GM18520 (cell line): Measurements from ENCODE around the gene MMP3.
A peak's percentile ranks its signal among the peaks of the same experiment; 100 is the strongest.

Source experiments
- ATAC-seq: cut with Tn5 transposase; IDR thresholded peaks from one replicate; pipeline ENCODE4 v1.9.1; 2021; ENCODE audit not compliant: unreplicated experiment

MMP3 gene

DNA sequence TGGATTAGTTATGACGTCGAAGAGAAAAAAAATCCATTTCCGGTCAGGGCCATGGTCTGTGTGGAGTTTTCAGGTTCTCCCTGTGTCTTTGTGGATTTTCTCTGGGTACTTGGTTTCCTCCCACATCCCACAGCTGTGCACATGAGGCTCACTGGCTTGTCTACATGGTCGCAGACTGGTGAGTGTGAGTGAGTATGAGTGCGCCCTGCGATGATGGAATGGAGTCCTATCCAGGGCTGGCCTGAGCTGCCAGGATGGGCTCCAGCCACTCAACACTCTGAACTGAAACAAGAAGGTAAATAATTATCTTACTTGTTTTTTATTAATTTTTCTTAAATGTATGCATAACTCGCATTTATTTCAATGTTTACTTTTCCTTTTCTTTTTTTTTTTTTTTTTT, 10.8 kb downstream of the MMP3 start:
- no peak for ATAC-seq

DNA sequence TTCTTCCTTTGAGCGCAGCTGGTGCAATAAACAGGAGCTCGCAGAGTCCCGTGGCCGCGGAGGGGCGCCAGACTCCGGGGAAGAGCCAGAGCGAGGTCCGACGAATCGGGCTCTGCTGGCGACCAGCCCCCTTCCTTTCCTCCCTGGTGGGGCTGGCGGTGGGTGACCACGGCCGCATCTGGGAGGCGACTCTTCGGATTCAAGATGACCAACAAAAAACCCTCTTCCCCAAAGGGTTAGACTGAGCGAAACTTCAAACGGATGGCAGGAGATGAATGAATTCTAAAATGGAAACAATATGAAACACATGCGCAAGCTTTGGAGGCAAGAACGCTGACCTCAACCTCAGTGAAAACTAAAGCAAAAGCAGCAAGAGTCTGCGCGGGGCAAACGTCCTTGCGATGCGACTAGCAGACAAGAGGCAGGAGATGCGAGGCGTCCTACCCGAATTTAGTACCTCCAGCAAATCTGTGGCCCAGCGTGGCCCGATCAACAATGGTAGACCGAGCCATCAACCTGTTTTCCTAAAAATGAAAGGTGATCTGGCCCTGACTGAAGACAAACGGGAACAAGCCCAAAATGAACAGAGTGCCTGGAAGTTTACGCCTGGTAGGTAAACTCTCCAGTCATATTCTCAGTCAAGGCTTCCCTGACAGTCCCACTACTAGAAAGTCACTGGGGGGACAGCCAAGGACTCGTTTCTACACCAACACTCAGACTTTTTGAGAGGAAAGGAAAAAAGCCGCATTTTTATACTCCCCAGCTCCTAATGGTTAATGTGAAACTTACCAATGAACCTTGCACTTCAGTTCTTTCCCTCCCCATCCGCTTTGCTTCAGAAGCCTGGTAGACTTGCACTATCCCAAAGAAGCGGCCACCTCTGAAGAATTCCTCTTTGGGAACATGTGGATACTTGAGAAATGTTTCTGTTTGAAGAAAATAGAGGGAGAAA, 11.6 kb downstream of the MMP3 start:
- no peak for ATAC-seq

DNA sequence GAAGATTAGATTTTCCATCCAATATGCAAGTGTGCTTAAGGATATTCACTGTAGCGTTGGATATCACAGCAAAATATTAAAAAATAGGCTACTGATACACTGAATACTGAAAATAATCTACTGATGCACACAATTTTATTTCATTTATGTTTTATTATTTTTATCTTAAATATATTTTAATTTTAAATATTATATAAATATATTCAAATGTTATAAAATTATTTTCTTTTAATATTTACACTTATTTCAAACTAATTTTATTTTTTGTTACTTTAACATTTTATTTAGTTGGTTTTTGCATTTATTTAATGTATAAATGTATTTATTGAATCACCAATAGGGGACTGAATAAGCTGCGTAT, 12.3 kb downstream of the MMP3 start:
- no peak for ATAC-seq

DNA sequence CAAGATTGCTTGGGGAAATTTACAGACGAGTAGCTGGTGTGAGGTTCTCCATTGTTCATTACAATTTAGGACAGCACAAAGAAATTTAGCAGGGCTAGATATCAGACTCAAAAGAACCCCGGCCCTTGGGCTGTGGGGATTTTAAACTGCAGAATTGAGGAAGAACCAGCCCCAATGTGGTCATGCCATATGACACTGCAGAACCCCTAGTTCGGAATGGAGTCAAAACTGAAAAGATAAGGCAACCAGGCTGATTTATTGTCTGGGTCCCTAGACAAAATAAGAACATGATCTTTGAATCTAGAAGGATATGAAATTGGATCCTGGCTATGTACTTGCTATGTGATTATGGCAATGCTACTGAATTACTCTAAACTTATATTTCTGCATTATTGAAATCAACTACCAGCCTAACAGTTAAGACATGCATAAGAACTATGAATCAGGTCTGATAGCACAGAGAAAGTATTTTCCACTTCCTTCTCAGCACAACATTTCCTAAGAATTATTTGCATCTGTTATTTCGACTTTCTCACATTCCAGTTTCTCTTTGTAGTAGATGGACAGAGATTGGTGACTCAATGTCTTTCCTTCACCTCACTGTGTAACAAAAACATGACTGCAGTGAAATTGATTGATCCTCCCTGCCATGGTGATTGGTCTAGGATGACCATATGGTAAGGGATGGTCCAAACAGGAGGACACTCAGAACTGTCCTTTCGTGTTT, 13.2 kb downstream of the MMP3 start:
- no peak for ATAC-seq

DNA sequence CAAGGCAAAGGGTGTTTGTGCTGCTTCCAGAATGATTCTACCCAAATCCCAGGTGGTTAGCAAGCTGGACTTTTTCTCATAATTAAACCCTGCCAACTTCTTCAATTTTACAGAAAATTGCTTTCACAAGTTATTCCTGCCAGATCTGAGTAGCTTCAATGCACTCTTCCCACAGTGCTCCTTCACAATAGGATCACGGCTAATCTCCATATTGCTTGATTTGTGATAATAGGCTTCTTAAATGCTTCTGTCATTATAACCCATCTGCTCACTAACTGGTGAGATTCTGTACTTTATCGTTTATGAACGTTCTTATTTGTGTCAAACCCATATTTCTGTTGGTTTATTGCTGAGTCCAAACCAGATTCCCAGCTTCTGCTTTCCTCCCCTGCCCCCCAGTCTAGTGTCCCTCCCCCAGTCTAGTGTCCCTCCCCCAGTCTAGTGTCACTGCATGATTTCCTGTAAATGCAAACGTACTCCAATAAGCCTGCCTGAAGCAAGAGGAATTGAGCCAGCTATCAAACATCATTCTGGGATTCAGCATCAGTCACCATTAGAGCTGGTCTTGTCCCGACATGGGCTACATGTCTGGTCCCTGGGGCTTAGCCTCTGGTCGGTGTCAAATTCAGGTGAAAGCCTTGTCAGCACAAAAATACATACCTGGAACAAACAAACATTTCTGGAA, 14.0 kb downstream of the MMP3 start:
- no peak for ATAC-seq

DNA sequence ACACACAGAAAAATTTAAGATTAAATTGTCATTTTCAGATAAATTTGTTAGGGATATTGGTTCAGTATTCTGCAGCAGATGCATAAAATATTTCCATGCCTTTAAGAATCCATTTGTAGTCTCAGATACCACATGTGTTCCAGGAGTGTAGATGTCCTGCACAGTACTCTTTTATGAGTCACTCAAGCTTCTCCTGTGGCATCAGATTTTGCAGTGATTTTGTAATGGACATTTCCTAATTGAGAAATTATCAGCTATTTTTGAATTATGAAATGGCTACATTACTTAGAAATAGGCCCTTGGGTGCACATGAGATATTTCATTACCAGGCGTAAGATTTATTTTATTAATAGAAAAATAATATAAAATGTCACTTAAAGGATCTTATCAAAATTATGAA, 18.9 kb downstream of the MMP3 start:
- no peak for ATAC-seq

DNA sequence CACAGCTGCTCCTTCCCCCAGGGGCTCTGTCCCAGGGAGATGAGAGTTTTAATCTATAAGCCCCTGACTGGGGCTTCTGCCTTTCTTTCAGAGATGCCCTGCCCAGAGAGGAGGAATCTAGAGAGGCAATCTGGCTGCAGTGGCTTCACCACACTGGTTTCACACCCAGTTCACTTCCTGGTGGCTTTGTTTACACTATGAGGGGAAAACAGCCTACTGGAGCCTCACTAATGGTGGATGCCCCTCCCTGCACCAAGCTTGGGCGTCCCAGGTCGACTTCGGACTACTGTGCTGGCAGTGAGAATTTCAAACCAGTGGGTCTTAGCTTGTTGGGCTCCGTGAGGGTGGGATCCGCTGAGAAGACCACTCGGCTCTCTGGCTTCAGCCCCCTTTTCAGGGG, 23.9 kb downstream of the MMP3 start:
- ATAC-seq, result no peak

DNA sequence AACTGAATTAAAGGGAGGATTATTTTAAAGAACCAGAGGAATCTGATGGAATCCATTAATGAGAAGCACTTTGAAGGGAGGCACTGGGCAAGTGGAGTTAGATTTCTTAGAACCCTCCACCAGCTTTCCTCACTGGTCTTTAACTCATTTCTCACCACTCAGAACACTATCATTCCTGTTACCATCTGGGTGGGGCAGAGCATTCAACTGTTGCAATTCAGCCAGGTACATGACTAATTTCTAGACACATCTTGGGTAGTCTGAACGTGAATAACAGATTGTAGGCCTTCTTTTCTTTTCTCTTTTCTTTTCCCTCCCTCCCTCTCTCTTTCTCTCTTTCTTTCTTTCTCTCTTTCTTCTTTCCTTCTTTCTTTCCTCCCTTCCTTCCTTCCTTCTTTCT, 29.9 kb downstream of the MMP3 start:
- no peak for ATAC-seq

DNA sequence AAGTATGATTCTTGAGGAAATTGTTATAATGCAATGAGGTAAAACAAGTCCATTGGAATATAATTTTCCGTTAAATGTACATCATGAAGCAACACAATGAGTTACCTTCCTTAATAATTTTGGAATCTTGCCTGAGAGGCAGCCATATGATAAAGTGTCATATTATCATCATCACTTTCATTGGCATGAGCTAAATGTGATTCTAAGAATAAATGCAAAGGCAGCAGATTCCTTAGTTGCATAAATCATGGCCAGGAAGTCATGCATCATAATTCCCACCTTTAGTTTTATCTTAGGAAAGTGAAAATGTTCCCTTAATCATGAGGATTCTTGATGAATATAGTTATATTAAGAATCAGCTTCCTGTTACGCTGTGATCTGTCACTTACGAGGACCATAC, 31.2 kb downstream of the MMP3 start:
- no peak for ATAC-seq

DNA sequence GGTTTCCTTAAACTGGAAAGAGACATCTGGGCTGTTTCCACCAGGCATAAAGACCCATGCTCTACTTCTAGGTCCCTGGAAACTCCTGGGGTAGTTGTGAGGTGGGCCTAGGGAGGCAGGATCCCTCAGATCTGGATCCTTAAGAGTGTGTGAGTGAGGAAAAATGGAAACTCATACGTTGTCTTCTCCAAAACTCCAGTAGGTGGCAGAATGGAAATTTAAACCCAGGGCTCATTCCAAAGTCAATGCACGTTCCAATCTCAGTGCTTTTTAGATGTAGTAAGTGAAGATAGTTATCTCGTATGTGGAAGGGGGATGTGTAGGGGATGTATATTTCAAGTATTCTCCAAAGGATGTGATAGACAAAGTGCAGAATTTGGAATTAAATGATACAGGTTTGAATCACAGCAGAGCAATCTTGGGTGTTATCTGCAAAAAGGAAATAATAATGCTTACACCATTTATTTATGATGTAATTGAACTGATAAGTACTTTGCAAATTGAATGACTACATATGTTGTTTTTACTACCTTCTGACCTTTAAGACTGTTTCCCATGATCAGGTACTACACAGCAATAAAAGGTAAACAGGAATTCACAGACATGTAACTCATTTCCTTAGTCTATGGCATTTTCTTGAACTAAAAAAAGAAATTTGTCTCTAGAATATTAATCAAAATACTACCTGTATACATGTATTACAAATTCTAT, 32.3 kb downstream of the MMP3 start:
- no peak for ATAC-seq

DNA sequence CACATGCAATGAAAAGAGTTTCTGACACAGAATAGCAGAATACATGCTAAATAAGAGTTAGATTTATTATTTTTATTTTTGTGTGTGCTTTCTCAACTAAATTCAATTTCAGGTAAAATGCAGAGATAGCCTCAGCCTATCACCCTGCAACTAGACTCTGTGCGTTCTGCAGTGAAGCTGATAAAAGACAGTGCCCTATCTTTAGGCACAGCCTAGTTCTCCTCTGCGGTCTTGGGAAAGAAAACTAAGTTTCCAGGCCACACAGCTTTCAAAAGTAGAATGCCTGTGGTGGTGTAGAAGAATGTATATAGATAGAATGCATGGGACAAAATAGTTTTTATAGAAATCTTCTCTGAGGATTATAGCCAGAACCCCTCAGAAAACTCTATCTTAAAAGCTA, 33.4 kb downstream of the MMP3 start:
- ATAC-seq, result no peak

DNA sequence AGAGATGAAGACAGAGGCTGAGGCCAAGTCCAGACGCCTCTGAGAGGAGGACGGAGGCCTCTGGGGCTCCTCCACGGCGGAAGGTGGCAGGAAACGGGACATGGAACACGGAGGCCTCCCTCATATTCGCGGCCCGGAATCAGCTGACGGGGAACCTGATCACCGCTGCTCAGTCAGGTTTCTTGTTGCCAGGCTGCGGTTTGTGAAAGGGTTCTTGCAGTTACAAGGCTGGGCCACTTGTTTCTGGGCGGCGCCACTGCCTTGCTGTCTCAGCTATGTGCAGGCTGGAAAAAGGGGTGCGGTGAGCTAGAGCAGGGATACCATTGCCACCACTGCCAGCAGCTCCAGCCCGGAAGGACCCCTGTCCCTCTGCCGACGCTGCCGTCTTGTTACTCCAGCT, 35.5 kb downstream of the MMP3 start:
- ATAC-seq, result no peak

DNA sequence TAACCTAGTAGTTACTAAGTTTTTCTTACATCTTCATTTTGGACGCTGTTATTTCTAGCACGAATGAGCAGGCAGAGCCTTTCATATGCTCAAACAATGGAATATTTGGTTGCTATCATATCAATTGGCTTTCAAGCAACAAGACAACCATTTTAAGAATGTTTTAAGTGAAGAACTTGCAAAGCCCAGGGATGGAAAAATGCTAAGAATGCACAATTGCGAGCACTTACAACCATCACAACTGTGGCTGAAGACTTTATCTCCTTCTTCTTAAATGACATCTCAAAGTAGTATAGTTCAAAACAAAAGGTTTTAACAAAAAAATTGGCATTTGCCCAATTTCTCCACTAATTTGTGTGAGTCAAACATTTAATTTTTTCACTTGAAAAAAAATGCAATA, 37.1 kb downstream of the MMP3 start:
- no peak for ATAC-seq

DNA sequence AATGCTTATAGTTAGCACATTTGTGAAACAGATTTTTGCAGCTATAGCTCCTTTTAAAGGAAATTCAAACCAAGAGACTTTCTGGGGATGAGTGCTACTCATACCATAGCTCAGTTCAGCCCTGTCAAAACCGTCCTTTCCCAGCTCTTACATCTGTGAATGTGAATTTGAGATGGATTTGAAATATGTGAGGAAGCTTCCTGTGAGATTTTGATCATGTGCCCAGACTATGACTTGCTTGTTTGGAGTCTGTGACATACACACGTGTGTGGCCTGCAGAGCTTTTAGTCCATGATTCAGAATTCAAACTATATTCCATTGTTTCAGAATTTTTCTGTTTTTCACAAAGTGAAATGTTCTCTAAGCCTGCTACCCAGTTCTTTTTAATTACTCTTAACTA, 41.1 kb downstream of the MMP3 start:
- ATAC-seq, result no peak

DNA sequence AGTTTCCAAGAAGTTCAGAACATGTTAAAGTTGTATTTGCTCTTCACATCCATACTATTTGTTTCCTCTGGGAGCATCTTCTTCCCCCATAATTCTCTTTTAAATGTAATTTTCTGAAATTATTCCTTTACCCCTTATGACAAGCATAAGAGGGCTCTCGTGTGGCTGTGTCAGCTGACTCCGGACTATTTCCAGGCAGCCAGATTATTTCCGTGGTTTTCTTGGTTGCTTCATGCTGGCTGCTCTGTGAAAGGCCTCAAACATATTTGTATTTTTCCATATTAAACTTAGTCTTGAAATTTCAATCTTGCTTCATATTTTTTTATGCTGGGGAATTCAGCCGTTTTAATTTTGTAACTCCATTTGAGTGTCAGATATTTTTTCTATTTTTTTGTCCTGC, 42.6 kb downstream of the MMP3 start:
- ATAC-seq, result no peak

DNA sequence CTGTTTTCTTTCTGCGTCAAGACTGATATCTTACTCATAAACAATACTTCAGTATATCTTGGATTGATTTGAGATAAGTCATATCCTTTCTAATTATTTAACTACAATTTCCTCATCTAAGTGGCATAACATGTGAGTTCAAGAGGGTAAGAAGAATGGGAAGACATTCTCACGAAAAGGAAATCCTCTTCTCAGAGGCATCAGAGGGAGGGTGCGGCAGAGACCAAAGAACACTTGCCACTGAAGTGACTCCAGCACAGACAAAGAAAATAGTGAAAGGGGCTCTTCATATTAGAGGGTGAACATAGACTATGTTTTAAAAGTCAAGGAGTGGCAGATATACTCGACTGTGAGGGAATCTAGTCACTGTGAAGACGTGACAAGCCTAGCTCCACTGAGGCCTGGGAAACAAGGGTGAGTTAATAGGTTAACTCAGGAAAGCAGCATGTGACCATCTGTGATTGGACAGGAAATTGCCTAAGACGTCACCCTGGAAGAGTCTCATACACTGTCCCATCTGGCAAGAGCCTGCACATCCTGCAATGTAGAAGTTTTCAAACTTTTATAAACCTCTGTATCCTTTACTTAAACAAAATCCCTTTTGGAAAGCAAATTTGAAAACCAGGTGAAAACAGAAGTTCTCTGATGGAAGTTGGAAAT, 43.6 kb downstream of the MMP3 start:
- ATAC-seq, result no peak

DNA sequence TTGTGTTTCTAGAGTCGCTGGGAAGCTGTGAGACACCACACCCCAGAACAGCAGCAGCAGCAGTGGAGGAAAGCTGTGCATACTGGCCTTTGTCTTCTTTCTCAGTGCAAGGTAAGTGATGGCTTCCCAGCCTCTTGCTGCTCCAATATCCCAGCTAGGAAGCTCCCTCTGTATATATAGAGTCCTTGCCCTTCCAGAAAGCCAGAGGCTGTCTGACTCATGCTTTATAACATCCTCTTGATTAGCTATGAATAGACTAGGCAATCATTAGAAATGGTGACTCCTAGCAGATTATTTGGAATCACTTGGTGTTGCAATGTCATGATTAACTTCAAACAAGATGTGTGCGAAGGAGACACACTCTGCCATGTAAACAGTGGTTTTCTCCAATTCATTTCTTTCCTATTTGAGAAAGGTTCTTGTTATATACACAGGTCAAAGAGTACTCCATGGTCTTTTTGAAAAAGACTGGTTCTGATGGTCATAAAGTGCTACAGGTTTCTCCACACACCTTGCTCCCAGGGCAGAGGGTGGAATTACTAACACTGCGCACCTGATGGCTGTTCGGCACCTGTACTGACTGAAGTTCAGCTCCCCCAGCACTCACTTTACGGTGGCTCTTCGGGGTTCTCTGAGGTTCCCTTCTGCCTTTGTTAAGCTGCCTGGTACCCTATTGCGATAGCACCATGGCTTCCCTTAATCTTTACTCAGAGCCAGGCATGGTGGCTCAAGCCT, 45.2 kb downstream of the MMP3 start, which contains the start of gene MMP1:
Gene MMP1, minus strand, starts transcription at position 149 of the 735 bp plus-strand sequence. Its CDS starts 68 bp downstream, at position 81.
- ATAC-seq, result no peak

DNA sequence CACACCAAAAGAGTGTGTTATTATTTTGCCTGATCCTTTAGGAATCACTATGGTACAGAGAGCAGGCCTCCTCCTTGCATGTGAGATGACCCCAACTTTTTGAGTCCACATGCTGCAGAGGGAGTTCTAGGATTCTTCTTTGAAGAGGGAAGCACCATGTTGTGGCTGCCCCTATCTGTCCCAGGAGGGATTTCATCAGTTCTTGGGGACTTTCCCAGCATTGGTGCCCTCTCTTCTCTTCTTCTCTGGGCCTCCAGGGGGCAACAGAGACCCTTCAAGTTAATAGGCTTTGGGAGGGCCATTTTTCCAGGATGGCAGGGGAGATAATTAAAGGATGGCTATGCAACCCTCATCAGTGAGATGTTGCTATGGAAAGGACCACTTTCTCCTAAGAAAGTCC, 49.0 kb downstream of the MMP3 start:
- peak; percentile 86 for ATAC-seq

DNA sequence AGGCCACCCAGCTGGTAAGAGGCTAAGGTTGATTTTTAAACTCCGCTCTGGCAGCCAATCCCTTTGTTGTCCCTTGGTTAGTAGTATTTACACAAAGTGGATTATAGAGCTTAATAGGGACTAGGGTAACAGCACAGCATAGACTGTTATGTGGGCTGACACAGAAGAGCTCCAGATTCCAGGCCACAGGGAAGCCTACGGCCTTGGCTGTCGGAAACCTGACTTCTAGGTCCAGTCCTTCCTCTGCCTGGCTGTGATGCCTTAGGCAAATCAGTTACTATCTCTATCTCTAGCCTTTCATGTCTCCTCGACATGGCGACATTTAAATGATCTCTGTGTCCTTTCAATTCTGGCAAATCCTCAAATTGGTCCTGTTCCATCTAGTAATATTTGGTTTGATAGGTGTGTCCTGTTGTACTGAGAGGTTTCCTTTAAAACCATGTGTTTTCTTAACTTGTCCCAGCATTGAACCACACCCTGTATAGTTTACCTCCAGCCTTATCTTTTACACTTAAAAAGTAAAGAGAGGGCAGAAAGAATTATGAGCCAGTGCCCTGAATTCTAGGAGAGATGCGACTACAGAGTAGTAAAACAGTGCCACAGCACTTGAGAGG, 49.6 kb downstream of the MMP3 start:
- ATAC-seq, result no peak
